Fibroblast of peridontal ligament (primary cell): ENCODE results near the gene GALNT5.

ENCODE experiments used
- DNase-seq: peaks from one replicate; pipeline ENCODE4 v3.0.0-alpha.2; 2010; ENCODE audit errors: extremely low read depth

Gene GALNT5

DNA sequence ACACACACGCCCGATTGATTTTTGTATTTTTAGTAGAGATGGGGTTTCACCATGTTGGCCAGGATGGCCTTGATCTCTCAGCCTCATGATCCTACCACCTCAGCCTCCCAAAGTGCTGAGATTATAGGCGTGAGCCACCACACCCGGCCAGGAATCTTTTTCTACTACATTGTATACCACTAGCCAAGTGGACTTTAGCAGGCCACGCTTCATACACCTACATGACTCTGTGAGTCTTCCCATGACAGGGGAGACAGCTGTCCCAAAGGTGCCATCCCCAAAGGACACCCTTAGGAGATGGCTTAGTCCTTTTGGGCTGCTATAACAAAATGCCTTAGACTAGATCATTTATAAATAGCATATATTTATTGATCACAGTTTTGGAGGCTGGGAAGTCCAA is 35.3 kb downstream of the GALNT5 start:
- no peak for DNase-seq

- DNase-seq: no peak
These were observed 39.0 kb downstream of the GALNT5 start for GRCh38 chr2:157296490-157296889.

DNA sequence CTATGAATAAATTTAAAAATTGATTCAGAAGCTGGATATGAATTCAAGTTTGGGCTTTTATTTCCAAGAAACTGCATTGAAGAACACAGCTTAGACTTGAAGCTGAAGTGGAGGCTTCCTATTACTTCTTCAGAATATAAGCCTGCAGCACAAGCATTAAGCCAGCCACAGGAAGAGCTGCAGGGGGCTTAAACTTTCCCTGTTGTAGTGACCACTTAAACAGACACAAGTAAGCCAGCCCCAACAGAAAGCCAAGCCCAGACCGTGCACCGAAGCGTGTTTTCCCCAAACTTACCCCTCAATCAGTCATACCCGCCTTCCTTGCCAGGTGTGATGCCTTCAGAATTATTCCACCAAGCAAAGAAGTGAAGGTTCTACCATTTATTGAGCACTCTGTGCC is 39.5 kb downstream of the GALNT5 start:
- no peak for DNase-seq

DNA sequence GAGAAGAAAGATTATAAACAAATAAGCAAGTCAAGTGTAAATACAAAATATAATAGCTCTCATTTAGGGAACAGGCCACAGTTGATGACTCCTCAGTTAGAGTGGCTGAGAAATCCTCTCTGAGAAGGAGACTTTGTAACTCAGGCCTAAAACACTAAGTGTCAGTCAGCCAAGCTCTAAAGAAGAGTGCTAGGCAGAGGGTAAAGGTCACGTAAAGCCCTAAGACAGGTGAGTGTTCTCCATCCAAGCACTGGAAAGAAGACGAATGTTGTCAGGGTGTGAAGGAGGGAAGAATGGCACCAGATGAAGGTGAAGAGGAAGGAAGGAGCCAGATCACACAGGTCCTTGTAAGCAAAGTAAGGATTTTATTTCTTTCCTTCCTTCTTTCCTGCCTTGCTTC is 43.8 kb downstream of the GALNT5 start:
- no peak for DNase-seq

- peak; percentile 75 for DNase-seq
These were observed 45.1 kb downstream of the GALNT5 start for GRCh38 chr2:157302492-157303099.

- no peak for DNase-seq
These were observed 46.1 kb downstream of the GALNT5 start for GRCh38 chr2:157303612-157304011.

DNA sequence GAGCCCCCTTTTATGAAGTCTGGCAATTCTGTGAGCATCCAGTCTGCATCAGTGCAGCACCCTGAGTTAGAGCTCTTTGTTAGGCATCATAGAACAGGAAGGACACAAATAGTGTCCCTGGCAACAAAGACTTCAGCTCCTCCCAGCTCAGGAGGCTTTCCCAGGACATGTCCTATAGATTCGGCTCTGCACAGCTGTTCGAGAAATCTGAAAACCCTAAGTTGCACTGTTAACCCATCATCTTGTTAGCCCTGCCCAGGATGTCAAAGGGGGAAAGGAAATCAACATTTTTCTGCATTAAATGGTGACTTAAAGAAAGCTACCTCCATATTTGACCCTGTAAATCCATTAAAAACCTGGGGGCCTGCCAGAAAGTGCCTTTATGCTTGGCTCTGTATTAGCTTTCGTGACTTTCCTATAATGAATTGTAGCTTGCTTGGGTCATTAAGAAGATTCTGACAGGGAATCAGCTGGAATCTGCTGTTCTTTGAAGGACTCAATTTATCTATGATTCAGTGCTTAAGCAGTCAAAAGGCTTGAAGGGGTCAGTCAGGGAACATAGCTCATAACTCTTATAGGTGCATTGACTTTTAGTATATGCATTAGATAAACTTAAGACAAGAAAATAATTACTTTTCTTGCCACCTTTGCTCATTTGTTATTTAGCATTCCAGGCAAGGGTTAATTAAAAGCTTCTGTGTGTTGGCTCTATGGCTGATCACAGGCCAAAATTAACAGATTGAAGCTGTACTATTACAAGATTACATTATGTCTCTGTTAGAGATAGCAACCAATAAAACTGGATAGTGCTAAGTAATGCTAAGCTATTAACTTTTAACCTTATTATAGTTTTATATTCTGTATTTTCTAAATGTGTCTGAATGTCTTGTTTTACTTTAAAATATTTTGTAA is 47.6 kb downstream of the GALNT5 start:
- DNase-seq: peak; percentile 22

- DNase-seq: no peak
These were observed 48.2 kb downstream of the GALNT5 start for GRCh38 chr2:157305723-157306110.

GRCh38 chr2:157307021-157307420 is 49.5 kb downstream of the GALNT5 start:
- DNase-seq: no peak

DNA sequence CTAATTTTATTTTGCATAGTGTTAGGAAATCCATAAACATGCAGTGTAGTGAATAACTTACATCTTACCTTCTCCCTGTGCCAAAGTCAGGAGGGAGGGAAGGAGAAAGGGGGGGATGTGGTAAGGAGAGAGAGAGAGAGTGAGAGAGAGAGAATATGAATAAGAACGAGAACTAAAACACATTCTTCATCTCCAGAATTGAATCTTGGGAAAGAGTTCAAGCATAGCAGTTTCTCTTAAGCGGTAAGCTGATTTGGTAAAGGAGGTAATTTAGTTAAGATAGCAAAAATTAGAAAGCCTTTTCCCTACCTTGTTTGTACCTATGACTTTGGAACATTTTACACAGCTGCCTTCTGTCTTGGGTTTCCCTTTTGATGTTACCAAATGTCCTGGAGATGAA is 52.4 kb downstream of the GALNT5 start:
- no peak for DNase-seq

DNA sequence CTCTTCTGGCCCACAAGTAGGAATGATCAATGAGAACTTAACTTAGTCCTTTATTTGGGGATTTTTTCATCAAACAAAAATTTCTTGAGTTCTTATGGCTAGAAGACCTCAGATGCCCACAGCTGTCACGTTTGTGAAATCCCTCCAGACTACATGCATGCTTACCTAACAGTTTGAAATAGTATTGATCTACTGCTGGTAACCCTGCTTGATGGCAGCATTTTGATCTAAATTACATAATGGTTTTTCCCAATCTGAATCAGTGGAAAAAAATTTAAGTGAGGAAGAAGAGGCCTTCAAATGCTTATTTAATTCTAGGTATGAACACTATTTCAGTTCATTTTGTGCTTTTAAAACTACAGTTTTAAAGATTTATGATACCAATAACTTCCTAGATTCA is 54.2 kb downstream of the GALNT5 start:
- DNase-seq: no peak

GRCh38 chr2:157312866-157313486 is 55.5 kb downstream of the GALNT5 start:
- peak; percentile 47 for DNase-seq

DNA sequence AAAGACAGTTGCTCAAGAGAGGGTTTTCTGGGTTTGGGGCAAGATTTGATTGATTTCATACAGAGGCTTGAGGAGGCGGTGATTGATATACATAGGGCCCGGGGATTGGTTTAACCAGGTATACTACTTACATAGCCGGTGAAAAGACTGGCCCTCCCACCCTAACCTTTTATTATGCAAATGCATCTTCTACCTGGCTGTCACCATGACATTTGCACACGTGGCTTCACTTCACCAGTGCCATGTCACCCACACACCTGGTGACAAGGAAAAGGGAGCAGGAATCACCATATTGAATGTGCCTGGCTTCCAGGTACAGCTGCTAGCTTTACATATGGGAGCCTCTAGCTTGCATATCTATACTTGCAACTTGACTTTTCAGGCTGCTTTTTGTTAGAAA is 58.4 kb downstream of the GALNT5 start:
- no peak for DNase-seq

DNA sequence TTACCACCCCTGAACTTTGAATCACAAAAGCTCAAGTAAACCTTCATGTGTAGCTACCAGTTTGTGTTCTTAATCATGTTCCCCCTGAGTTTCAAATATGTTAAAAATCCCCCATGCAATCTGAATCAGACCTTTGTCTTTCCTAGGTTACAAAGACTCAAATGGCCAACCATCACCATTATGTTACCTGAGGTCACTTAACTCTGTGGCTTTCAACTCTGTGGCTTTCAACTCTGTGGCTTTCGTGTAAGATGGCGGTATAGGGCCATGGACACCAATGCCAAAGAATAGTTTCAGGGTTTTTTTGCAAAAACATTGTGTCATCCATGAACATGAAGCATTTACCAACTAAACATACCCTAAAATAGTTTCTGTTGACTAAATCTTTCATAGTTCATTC is 61.4 kb downstream of the GALNT5 start:
- no peak for DNase-seq

DNA sequence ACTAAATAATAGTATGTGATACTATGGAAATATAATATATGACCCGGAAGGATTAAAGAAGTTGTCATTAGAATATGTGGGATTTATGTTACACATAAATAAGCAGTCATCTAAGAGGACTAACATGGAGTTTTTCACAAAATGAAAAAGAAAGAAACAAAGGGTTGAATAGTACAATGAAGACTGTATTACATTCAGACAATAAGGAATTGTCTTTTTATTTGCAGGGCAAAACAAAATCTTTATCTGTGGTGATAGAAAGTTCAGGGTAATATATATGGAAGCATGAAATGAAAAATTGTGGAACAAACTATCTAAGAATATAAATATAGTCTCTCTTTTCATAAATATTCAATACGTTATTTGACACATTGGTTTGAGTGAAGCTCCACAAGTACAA is 62.3 kb downstream of the GALNT5 start:
- no peak for DNase-seq

DNA sequence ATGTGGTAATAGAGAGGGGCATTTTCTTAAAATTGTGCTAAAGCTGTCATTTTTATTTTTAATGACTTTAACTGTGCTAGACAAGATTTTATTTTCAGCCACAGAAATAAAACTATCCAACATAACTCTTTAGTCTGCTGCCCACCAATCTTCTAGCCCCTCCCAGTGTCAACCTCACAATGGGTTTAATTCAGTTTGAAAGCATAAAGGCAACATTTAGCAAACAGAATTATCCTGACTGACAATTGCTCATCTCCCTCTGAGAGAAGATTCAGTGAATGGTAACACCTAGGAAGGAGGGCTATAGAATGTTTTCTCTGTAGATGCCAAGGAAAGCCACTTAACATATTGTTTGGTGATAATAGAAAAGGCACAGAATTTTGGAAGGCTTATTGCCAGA is 62.9 kb downstream of the GALNT5 start:
- DNase-seq: no peak

- DNase-seq: no peak
These were observed 64.0 kb downstream of the GALNT5 start for GRCh38 chr2:157321466-157321865.

DNA sequence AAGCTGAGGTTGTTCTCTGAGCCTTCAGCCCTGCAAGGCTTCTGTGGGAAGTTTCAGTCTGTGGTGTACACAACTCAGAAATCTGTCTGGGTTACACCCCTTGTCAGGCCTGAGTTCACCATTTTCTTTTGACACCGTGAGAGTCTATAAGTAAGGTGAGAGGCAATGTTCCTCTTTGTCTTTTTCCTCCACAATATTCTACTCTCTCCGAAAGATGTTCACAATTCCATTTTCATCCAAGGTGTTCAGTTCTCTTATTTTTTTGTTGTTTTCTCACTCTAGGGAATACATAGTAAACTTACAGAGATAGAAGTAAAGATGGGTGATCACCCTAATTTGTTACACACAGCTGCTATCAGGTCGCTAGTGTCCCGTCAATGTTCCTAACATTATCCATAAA is 64.9 kb downstream of the GALNT5 start:
- DNase-seq: no peak

- no peak for DNase-seq
These were observed 66.9 kb downstream of the GALNT5 start for GRCh38 chr2:157324331-157324843.

DNA sequence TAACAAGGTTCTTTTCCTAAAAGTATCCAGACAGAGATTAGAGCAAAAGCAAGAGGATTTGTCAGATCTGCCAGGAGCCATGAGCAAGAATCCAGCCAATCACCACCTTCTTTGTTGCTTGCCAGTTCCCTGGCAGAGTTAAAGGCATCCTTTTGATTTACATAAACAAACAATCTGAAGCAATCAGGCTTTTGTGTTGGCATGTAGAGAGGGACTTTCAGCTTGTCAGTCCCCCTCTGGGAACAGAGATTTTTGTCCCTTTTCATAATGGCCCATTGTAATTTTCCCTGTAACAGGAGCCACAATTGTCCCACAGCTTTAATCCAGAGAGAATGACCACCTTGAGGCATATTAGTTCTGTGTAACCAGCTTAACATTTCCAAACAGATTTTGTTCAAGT is 68.3 kb downstream of the GALNT5 start, which contains the start of gene ERMN:
Gene ERMN (minus strand): TSS at position 39 of the 400 bp plus-strand sequence. CDS start 182 bp downstream, outside the sequence.
- DNase-seq: no peak

- DNase-seq: no peak
These were observed 69.2 kb downstream of the GALNT5 start for GRCh38 chr2:157326698-157327097.

DNA sequence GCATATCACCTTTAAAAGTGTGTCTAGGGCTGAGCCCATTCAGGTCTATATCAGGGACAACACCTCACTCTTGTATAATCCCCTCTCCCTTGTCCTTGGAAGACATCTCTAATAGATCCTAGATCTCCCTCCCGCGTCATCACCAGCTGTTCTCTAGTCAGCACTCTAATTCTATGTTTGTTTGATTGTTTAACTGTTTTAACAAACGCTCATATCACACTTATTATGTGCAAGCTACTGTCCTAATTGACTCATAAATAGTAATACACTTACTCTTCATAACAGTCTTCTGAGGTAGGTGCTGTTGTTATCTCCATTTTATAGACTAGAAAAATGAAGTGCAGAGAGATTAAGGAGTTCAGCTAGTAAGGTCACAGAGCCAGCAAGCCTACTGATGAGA is 69.7 kb downstream of the GALNT5 start:
- no peak for DNase-seq
